ENCODE results near the gene ORM2.

- no peak for TF ChIP-seq REST (IDR thresholded peaks at IDR 0.05; ENCODE audit: insufficient read depth in 1 of 2, low read depth in 2 of 2, low read length in 2 of 2)
- no peak for TF ChIP-seq TAF1 (IDR thresholded peaks at IDR 0.05; ENCODE audit: borderline replicate concordance, insufficient read depth, low read length)
Measured at GRCh38 chr9:114335745-114336144, 6.1 kb downstream of the ORM2 start.

Measured in PFSK-1 (cell line).